ENCODE results near the gene PLXNA2. TPM values are rescaled to one million over a fixed set of nuclear protein-coding genes. Genes with fewer than 3 reads are reported as not detected.

PLXNA2 gene
- total and polyA plus RNA-seq, 2 donors (not counting 3 experiments of a cell fraction or from before 2014, with no cell fraction given), result 42.6 to 229 TPM

- intact Hi-C loops (cut with micrococcal nuclease), result no loop called here
Observed at GRCh38 chr1:208156310-208156709, 87.9 kb downstream of the PLXNA2 start.

GRCh38 chr1:208154679-208155642, 89.2 kb downstream of the PLXNA2 start:
- DNase-seq (ENCODE audit: low read depth, low spot score), result peak; percentile 37
- intact Hi-C loops (cut with micrococcal nuclease) (no loop called here), dilution Hi-C loops (cut with MboI; ENCODE audit: extremely low pct_ligation_motif_present, low sequenced_read_pairs) (no loop called here)
- Histone ChIP-seq H3K9me1 (replicated peaks; ENCODE audit: control insufficient read depth, extremely low read depth, insufficient read depth, low read length) (no peaks in the 10 kb centered on the region), H3K36me3 (ENCODE audit: control insufficient read depth in 2 of 2, extremely low read depth in 1 of 2, insufficient read depth in 2 of 2, low read length in 2 of 2) (no peaks in the 10 kb centered on the region), H3K27ac (ENCODE audit: insufficient read depth, low read depth, low read length) (no peak overlapping the region), H3K4me1 (ENCODE audit: control insufficient read depth, extremely low read depth, insufficient read depth, low read length) (peaks cover 44% of the 10 kb centered on the region), H3K4me3 (replicated peaks in 1 of 3; ENCODE audit: insufficient read depth in 1 of 3, low read depth in 1 of 3, low read length in 3 of 3) (no peak overlapping the region), H3K9ac (replicated peaks; ENCODE audit: extremely low read depth, insufficient read depth, low read length) (no peak overlapping the region), H2AFZ (ENCODE audit: low read depth, low read length) (no peak overlapping the region), H3K79me2 (ENCODE audit: control insufficient read depth, insufficient read depth, low read length) (peaks cover 100% of the 10 kb centered on the region), H3K4me2 (ENCODE audit: insufficient read depth, low read length) (no peak overlapping the region), H4K20me1 (replicated peaks; ENCODE audit: control insufficient read depth, extremely low read depth, insufficient read depth, low read length) (no peaks in the 10 kb centered on the region), H3K27me3 (ENCODE audit: control insufficient read depth in 2 of 2, insufficient read depth in 2 of 2, low read length in 2 of 2) (no peaks in the 10 kb centered on the region), H3K9me3 (replicated peaks; ENCODE audit: control insufficient read depth, insufficient read depth, low read length) (no peaks in the 10 kb centered on the region)
- ChIA-PET CTCF (interaction anchor here (0.8 to 2.6 kb wide), 6 partner anchors 17 to 85 kb away, joined by 3 to 7 read pairs (median 4); no protein-coding TSS in a partner anchor), POLR2A (no interaction called here)
- no peak for FAIRE-seq
- no TSS peak for BruUV-seq (replicated peaks)
- TF ChIP-seq MYC (IDR thresholded peaks at IDR 0.05; ENCODE audit: low read depth, low read length) (no peak), EZH2 (IDR thresholded peaks at IDR 0.05; ENCODE audit: borderline replicate concordance, low read depth, low read length, severe bottlenecking) (no peak), FOS (IDR thresholded peaks at IDR 0.05; ENCODE audit: borderline replicate concordance, insufficient read depth, low read length) (no peak), POLR2AphosphoS5 (IDR thresholded peaks at IDR 0.05; ENCODE audit: insufficient read depth, low read depth, low read length) (peak; percentile 10), CTCF (IDR thresholded peaks at IDR 0.05; ENCODE audit: extremely low read depth in 1 of 2, insufficient read depth in 1 of 2, low read depth in 1 of 2, low read length in 2 of 2) (no peak), JUN (IDR thresholded peaks at IDR 0.05; ENCODE audit: borderline replicate concordance, insufficient read depth, insufficient read length, low read depth) (no peak), MAX (IDR thresholded peaks at IDR 0.05; ENCODE audit: insufficient read depth, insufficient read length) (no peak)

More at GRCh38 chr1:208156310-208156709, 87.9 kb downstream of the PLXNA2 start:
- TF ChIP-seq MAX (IDR thresholded peaks at IDR 0.05; ENCODE audit: insufficient read depth, insufficient read length), result no peak
- no peak for TF ChIP-seq EZH2 (IDR thresholded peaks at IDR 0.05; ENCODE audit: borderline replicate concordance, low read depth, low read length, severe bottlenecking)
- TF ChIP-seq FOS (IDR thresholded peaks at IDR 0.05; ENCODE audit: borderline replicate concordance, insufficient read depth, low read length), result no peak
- TF ChIP-seq MYC (IDR thresholded peaks at IDR 0.05; ENCODE audit: low read depth, low read length), result no peak
- TF ChIP-seq GATA2 (IDR thresholded peaks at IDR 0.05; ENCODE audit: insufficient read depth, insufficient read length, low read depth, low read length), result no peak
- TF ChIP-seq JUN (IDR thresholded peaks at IDR 0.05; ENCODE audit: borderline replicate concordance, insufficient read depth, insufficient read length, low read depth), result no peak
- no peaks in the 10 kb centered on the region for H3K9me1 ChIP-seq (replicated peaks; ENCODE audit: control insufficient read depth, extremely low read depth, insufficient read depth, low read length)
- H3K27me3 ChIP-seq (ENCODE audit: control insufficient read depth in 2 of 2, insufficient read depth in 2 of 2, low read length in 2 of 2), result no peaks in the 10 kb centered on the region
- no peak overlapping the region for H3K4me2 ChIP-seq (ENCODE audit: insufficient read depth, low read length)
- H3K9me3 ChIP-seq (replicated peaks; ENCODE audit: control insufficient read depth, insufficient read depth, low read length), result no peaks in the 10 kb centered on the region
- no peak overlapping the region for H3K9ac ChIP-seq (replicated peaks; ENCODE audit: extremely low read depth, insufficient read depth, low read length)
- peaks cover 100% of the 10 kb centered on the region for H3K79me2 ChIP-seq (ENCODE audit: control insufficient read depth, insufficient read depth, low read length)
- BruUV-seq (replicated peaks), result no TSS peak
- dilution Hi-C loops (cut with MboI; ENCODE audit: extremely low pct_ligation_motif_present, low sequenced_read_pairs), result no loop called here
- H3K4me3 ChIP-seq (replicated peaks in 1 of 3; ENCODE audit: insufficient read depth in 1 of 3, low read depth in 1 of 3, low read length in 3 of 3), result no peak overlapping the region
- H3K27ac ChIP-seq (ENCODE audit: insufficient read depth, low read depth, low read length), result no peak overlapping the region
- ChIA-PET POLR2A (no interaction called here), CTCF (interaction anchor here (0.7 to 6.6 kb wide), 2 partner anchors 24 to 83 kb away, joined by 3 to 52 read pairs; no protein-coding TSS in a partner anchor)
- no peaks in the 10 kb centered on the region for H4K20me1 ChIP-seq (replicated peaks; ENCODE audit: control insufficient read depth, extremely low read depth, insufficient read depth, low read length)
- H2AFZ ChIP-seq (ENCODE audit: low read depth, low read length), result no peak overlapping the region
- no peak for FAIRE-seq
- no peak for DNase-seq (ENCODE audit: low read depth, low spot score)
- peaks cover 52% of the 10 kb centered on the region for H3K4me1 ChIP-seq (ENCODE audit: control insufficient read depth, extremely low read depth, insufficient read depth, low read length)
- H3K36me3 ChIP-seq (ENCODE audit: control insufficient read depth in 2 of 2, extremely low read depth in 1 of 2, insufficient read depth in 2 of 2, low read length in 2 of 2), result no peaks in the 10 kb centered on the region
